ENCODE results near the gene OMA1.

Gene OMA1

GRCh38 chr1:58456470-58456869 is 90.1 kb downstream of the OMA1 start:
- no peak for DNase-seq

DNA sequence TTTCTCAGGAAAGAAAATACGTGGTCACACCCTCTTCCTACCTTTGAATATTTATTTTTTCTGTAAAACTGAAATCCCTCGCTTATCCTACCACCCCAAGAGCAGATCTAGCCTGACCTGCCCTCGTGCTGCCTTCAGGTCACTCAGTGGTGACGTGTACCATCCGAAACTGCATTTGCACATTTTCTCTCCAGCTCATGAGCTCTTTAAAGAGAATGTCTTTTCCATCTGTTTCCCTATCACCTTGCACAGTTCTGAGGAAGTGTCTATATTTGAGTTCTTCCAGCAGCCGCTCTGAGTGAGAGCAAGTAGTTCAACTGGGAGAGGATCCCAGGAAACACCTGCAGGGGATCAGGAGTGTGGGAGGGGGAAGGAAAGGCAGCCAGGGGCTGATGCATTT is 91.7 kb downstream of the OMA1 start:
- no peak for DNase-seq

GRCh38 chr1:58454385-58454784 is 92.1 kb downstream of the OMA1 start:
- DNase-seq, result no peak

DNA sequence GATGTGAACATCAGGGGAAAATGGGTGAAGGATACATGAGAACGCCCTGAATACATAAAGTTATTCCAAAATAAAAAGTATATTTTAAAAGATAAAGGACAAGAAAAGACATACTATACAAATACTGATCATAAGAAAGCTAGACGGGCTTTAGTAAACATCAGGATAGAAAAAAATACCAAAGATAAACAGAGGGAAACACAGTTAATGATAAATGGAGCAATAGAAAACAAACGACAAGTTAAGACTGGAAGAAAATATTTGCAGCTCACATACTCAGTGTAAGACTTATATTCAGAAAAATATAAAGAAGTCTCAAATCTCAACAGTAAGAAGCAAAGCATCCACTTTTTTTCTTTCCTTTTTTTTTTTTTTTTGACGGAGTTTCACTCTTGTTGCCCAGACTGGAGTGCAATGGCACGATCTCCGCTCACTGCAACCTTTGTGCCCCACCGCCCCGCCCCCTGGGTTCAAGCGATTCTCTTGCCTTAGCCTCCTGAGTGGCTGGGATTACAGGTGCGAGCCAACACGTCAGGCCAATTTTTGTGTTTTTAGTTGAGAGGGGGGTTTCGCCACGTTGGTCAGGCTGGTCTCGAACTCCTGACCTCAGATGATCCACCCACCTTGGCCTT is 94.8 kb downstream of the OMA1 start:
- DNase-seq, result no peak

GRCh38 chr1:58447886-58448285 is 98.6 kb downstream of the OMA1 start:
- DNase-seq, result no peak

DNA sequence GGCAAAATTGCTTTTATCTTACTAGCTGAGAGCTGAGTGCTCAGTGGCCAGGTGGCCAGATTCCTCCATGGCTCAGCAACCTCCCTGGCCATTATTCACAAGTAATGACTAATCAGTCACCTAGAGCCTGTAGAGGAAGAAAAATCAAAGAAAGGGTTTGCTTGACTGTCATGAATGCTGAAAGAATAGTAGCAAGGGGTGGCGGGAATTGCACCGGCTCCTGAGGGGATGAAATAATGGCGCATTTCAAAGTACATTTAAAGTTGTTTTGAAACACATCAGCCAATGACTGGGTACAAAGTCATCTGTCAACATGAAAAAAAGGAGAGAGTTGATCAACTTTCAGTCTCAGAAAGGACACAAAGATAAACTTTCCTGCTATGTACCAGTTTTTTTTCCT is 99.5 kb downstream of the OMA1 start:
- DNase-seq, result no peak

DNA sequence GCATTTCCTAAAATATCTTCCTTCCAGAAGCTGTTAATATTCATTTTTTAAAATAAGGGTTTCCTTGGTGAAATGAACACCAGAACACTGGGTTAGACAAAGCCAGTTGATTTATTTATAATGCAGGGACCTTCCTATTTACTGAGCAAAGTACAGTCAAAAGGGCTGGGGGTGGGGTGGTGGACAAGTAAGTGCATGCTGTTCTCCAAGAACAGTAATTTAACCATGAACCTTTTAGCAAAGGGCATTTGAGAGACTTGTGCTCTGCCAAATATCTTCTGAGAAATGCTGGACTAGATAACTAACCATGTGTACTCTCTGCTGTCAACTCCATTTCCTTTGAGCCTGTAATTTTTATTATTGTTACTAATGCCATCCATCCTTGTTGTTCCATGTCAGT is 100.2 kb downstream of the OMA1 start:
- DNase-seq, result no peak

DNA sequence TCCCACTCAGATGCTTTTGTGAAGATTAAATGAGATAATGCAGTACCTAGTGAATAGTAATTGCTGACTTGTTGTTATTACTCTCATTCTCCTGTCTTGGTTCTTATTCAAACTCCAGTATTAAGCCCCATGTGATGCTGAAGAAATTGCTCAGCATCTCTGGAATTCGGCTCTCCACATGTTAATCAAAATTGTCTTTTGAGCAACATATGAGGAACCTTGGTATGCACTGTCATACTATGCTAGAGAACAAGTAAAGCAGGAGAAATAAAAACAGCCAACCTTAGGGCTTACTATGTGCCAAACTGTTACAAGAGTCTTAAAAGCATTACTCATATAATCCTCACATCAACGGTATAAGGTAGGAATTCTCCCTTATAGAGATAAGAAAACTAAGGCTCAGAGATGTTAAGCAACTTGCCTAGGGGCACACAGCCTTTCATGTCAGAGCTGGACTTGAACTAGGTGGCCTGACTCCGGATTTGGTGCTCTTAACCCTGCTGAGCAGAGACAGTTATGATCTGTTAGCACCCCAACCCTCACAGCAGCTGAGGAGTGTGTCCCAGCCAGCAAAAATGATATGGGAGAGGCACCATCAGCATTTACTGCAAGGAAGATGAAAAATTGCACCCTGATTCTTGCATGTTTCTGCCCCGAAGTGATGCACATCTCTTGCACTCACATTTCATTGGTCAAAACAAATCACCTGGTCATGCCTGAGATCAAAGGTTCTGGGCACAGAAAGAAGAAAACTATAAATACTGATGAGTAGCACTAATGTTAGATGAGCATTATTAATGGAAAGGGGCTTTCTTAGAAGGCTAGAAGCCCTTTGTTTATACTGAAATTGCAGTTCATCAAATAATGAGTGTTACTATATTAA is 102.3 kb downstream of the OMA1 start:
- DNase-seq, result no peak

DNA sequence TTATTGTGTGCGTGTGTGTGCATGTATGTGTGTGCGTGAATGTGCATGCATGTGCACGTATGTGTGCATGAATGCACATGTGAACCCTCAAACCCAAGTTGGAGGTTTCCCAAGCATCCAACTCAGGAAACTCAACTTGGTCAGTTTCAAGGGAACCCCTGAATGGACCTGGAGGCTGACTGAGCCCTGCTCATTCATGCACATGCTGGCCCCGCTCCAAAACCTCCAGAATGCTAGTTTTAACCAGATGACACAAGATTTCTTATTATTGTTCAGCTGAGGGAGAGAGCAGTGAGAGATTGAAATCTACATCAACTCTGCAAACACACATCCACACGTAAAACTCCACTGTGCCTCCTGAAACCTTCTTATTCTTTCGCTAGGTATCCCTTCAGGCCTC is 104.4 kb downstream of the OMA1 start:
- no peak for DNase-seq

DNA sequence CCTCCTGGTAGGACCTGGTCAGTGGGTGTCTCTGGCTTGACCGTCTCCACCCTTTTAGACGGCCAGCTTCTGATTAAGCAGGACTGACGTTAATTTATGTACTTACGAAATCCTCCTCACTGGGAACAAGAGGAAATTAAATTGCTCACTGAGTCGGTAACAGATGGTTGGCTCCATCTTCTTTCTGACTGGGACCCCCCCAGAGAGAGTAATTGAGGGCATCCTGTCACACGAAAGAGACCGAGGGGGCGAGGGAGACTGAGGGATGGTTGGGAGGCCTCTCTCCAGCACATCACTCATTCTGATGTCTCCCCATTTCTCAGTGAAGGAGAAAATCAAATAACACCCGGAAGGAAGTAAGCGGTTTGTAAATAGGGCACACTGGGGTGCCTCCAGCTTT is 104.8 kb downstream of the OMA1 start:
- no peak for DNase-seq

- no peak for DNase-seq
Observed at GRCh38 chr1:58440696-58441095, 105.8 kb downstream of the OMA1 start.

DNA sequence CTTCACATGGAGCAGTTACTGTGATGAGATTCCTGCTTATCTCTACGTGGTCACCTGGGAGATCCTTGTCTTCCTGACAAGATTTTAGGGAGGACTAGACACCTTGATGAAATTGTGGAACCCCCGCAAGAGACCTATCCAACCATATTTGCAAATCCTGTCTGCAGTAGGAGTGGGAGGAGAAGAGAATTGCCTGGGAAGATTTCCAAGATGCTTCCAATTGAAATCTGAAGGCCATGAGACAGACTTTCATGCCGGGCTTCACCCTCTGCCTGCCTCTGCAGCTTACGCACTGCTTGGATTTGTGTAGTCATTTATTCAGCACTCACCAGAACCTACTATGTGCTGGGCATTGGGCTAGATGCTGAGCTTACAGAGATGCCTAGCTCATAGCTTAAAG is 106.6 kb downstream of the OMA1 start:
- DNase-seq, result no peak

DNA sequence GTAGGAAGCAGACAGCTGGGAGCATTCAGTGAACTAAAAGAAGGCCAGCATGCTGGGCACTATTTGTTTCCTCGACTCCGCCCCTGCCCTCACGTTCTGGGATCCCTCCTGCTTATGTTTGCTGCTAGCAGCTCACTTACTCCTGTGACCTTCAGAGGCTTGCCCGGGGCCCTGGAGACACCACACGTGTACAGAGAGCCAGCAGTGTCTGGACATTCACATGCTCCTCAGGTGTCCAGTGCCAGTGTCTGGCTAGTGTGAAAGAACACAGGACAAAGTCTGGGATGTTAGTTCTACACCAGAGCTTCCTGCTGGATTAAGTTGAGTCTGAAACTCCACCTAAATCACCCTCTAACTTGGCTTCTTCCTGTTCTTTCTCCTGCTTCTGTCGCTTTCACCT is 108.1 kb downstream of the OMA1 start:
- DNase-seq, result no peak

- no peak for DNase-seq
Observed at GRCh38 chr1:58437623-58438022, 108.9 kb downstream of the OMA1 start.

DNA sequence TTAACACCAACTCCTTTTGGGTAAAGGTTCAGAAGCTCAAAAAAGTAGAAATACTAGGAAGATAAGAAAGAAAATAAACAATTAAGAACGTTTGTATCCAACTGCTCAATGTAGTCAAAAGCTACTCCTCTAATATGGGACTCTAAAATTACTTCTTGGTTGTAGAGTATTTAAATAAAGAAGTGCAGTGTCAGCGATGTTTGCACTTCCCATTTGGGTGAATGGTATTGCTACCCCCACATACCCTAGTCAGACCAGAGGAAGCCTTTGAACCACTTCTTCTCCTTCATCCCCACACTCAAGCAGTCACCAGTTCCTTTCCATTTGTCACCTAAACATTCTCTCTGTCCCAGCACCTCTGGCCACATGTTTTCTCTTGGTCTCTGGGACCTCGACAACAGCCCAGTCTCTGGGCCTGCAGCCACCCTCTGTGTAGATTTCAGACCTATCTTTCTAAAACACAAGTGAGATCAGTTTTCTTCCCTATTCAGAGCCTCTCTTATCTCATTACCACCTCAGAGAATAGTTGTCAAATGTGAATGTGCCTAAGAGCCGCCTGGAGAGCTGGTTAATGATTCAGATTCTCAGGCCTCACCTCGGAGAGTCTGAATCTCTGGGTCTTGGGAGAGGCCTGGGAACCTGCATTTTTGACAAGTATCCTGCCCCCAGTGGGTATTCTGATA is 109.8 kb downstream of the OMA1 start:
- no peak for DNase-seq

GRCh38 chr1:58435376-58435775 is 111.2 kb downstream of the OMA1 start:
- no peak for DNase-seq

GRCh38 chr1:58434607-58435006 is 111.9 kb downstream of the OMA1 start:
- DNase-seq, result no peak

DNA sequence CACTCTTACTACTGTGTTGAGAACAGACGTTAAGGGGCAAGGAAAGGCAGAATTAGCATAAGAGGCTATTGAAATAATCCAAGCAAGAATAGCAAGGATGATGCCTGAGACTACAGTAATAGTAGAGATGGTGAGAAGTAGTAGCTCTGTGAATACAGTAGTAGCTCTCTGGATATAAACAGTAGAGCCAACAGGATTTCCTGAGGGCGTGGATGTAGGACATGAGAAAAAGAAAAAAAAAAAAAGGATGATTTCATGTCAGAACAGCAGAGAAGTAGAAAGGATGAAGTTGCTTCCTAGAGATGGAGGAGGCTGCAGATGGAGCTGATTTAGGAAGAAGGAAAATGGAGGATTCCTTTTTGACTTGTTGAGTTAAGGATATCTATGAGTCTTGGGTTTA is 112.3 kb downstream of the OMA1 start:
- no peak for DNase-seq

GRCh38 chr1:58432851-58433668 is 113.5 kb downstream of the OMA1 start:
- no peak for DNase-seq

DNA sequence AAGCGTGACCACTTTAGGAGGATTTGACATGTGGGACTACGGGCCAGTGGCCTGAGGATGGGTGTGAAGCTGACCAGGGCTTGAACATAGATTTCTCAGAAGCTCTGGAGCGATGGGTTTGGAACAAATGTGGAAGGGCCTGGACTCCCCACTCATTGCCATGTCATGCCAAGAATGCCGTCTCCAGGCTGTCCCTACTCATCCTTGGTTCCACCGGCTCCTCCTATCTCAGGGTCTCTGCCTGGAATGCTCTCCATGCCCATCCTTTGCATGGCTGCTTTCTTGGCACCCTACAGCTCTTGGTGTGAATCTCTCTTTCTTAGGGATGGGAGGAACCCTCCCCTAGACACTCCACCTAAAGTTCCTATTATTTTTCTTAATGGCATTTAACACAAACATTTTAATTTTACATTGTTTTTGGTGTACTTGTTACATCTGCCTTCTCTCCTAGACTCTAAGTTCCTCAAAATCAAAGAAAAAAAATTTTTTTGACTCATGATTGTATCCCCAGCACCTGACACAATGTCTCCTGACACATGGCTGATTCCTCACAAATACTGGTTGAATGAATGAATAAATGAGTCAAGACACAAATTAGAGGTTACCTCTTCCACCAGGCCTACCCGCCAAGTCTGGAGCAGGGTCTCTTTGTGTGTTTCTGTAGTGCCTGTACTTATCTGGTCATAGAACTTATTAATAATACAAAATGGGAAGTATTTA is 114.5 kb downstream of the OMA1 start:
- no peak for DNase-seq
